WTC11 (cell line): Measurements from ENCODE around the gene WWOX. TPM values are rescaled to one million over a fixed set of nuclear protein-coding genes. Genes with fewer than 3 reads are reported as not detected.
A peak's percentile ranks its signal among the peaks of the same experiment; 100 is the strongest.

ENCODE experiments used
- ATAC-seq: fragments of 200-7000 bp; cut with Tn5 transposase; 2 replicates; pipeline ENCODE4 v1.10.0; 2021; ENCODE audit warnings: mild to moderate bottlenecking, moderate library complexity
- CTCF ChIA-PET: fragments of 300-600 bp; sonication (Branson Sonifier 250); formaldehyde crosslinking; loops from one replicate; lab custom pipeline; 2021; ENCODE audit warnings: antibody characterized with exemption; lab: Charles Lee
- POLR2A ChIA-PET: fragments of 350-600 bp; sonication (Branson Sonifier 250); formaldehyde crosslinking; loops from one replicate; lab custom pipeline; 2021; ENCODE audit warnings: antibody characterized with exemption; lab: Charles Lee
- DNase-seq: peaks from one replicate; pipeline ENCODE4 v3.0.0; 2021; ENCODE audit warnings: low spot score
- H3K27ac Mint-ChIP-seq: 2 replicates; pipeline ENCODE4 v1.8.0; 2021; ENCODE audit warnings: mixed read lengths
- H3K27me3 Mint-ChIP-seq: 2 replicates; pipeline ENCODE4 v1.8.0; 2021; ENCODE audit warnings: low read depth, mild to moderate bottlenecking, moderate library complexity, mixed read lengths
- H3K36me3 Mint-ChIP-seq: 2 replicates; pipeline ENCODE4 v1.8.0; 2021; ENCODE audit warnings: mixed read lengths
- H3K4me1 Mint-ChIP-seq: 2 replicates; pipeline ENCODE4 v1.8.0; 2022; ENCODE audit warnings: mixed read lengths
- H3K4me3 Mint-ChIP-seq: 2 replicates; pipeline ENCODE4 v1.8.0; 2021; ENCODE audit warnings: mild to moderate bottlenecking, moderate library complexity, mixed read lengths
- H3K9me3 Mint-ChIP-seq: 2 replicates; pipeline ENCODE4 v1.8.0; 2021; ENCODE audit warnings: mixed read lengths
- CBFB ChIP-seq: sonication (generic); formaldehyde crosslinking; IDR thresholded peaks from 2 replicates; pipeline ENCODE4 v1.8.1; 2022; ENCODE audit warnings: mild to moderate bottlenecking, low read depth, missing genetic modification reagents
- ETV6 ChIP-seq: sonication (generic); formaldehyde crosslinking; IDR thresholded peaks from 2 replicates; pipeline ENCODE4 v1.8.1; 2022; ENCODE audit warnings: mild to moderate bottlenecking, missing genetic modification reagents
- FOXK1 ChIP-seq: sonication (generic); formaldehyde crosslinking; IDR thresholded peaks from 2 replicates; pipeline ENCODE4 v1.8.0; 2022; ENCODE audit warnings: mild to moderate bottlenecking, moderate library complexity, missing genetic modification reagents
- FOXP1 ChIP-seq: sonication (generic); formaldehyde crosslinking; IDR thresholded peaks from 2 replicates; pipeline ENCODE4 v1.8.0; 2022; ENCODE audit warnings: missing genetic modification reagents, mild to moderate bottlenecking, moderate library complexity, borderline replicate concordance
- GABPB1 ChIP-seq: sonication (generic); formaldehyde crosslinking; IDR thresholded peaks from 2 replicates; pipeline ENCODE4 v1.8.1; 2023; ENCODE audit warnings: mild to moderate bottlenecking, missing genetic modification reagents
- GRHL2 ChIP-seq: fragments of 250-450 bp; sonication (Bioruptor Pico); IDR thresholded peaks from 2 replicates; pipeline ENCODE4 v1.8.0; 2022; ENCODE audit warnings: mild to moderate bottlenecking, moderate library complexity; ENCODE audit not compliant: insufficient replicate concordance, severe bottlenecking
- HMGA2 ChIP-seq: fragments of 250-450 bp; sonication (Bioruptor Pico); IDR thresholded peaks from 2 replicates; pipeline ENCODE4 v1.4.0; 2021; ENCODE audit warnings: mild to moderate bottlenecking, moderate library complexity
- IRF2 ChIP-seq: sonication (generic); formaldehyde crosslinking; IDR thresholded peaks from 2 replicates; pipeline ENCODE4 v1.8.0; 2022; ENCODE audit warnings: low read depth, missing genetic modification reagents, borderline replicate concordance
- JUN ChIP-seq: sonication (generic); formaldehyde crosslinking; IDR thresholded peaks from 2 replicates; pipeline ENCODE4 v1.8.0; 2023; ENCODE audit warnings: mild to moderate bottlenecking, missing genetic modification reagents
- KAT7 ChIP-seq: sonication (generic); formaldehyde crosslinking; IDR thresholded peaks from 2 replicates; pipeline ENCODE4 v1.8.1; 2023; ENCODE audit warnings: missing genetic modification reagents, mild to moderate bottlenecking, borderline replicate concordance
- NFE2L1 ChIP-seq: sonication (generic); formaldehyde crosslinking; IDR thresholded peaks from 2 replicates; pipeline ENCODE4 v1.8.1; 2023; ENCODE audit warnings: missing genetic modification reagents
- PRRX2 ChIP-seq: fragments of 250-450 bp; sonication (Bioruptor Pico); IDR thresholded peaks from 2 replicates; pipeline ENCODE4 v1.8.0; 2021; ENCODE audit warnings: mild to moderate bottlenecking
- RELA ChIP-seq: sonication (generic); formaldehyde crosslinking; IDR thresholded peaks from 2 replicates; pipeline ENCODE4 v1.8.1; 2022; ENCODE audit warnings: missing genetic modification reagents, mild to moderate bottlenecking, borderline replicate concordance
- TP53 ChIP-seq: sonication (generic); formaldehyde crosslinking; IDR thresholded peaks from 2 replicates; pipeline ENCODE4 v1.8.1; 2023; ENCODE audit warnings: mild to moderate bottlenecking, missing genetic modification reagents
- ZNF512 ChIP-seq: sonication (generic); formaldehyde crosslinking; IDR thresholded peaks from 2 replicates; pipeline ENCODE4 v1.8.1; 2022; ENCODE audit warnings: missing genetic modification reagents, borderline replicate concordance
- total RNA-seq: library from RNA; stranded (reverse); gene quantifications from 3 replicates; pipeline ENCODE4 v1.2.3, GENCODE V29; 2021
- TF ChIP-seq, protein P1 (sequence below): sonication (generic); formaldehyde crosslinking; IDR thresholded peaks from 2 replicates; pipeline ENCODE4 v1.8.1; 2023; ENCODE audit warnings: mild to moderate bottlenecking, missing genetic modification reagents
- TF ChIP-seq, protein P2 (sequence below): fragments of 250-450 bp; sonication (Bioruptor Pico); conservative IDR thresholded peaks from 2 replicates; pipeline ENCODE4 v1.9.0; 2021; ENCODE audit warnings: mild to moderate bottlenecking
- TF ChIP-seq, protein P3 (sequence below): sonication (generic); formaldehyde crosslinking; IDR thresholded peaks from 2 replicates; pipeline ENCODE4 v1.8.0; 2022; ENCODE audit warnings: mild to moderate bottlenecking, missing genetic modification reagents
- TF ChIP-seq, protein P4 (sequence below): sonication (generic); formaldehyde crosslinking; IDR thresholded peaks from 2 replicates; pipeline ENCODE4 v1.8.0; 2022; ENCODE audit warnings: mild to moderate bottlenecking, missing genetic modification reagents
- TF ChIP-seq, protein P5 (sequence below): sonication (generic); formaldehyde crosslinking; IDR thresholded peaks from 2 replicates; pipeline ENCODE4 v1.8.0; 2023; ENCODE audit warnings: missing genetic modification reagents, mild to moderate bottlenecking, borderline replicate concordance

The WWOX gene
- total RNA-seq, 1 experiment from 2014 or later = 15.7 TPM

GRCh38 chr16:78889346-78889745, 789.9 kb downstream of the WWOX start:
- Mint-ChIP-seq H3K27me3 (no peaks in the 10 kb centered on the region), H3K4me1 (peaks cover 40% of the 10 kb centered on the region), H3K36me3 (no peaks in the 10 kb centered on the region), H3K27ac (no peak overlapping the region), H3K4me3 (no peak overlapping the region), H3K9me3 (no peaks in the 10 kb centered on the region)
- ChIA-PET POLR2A (no interaction called here), CTCF (interaction anchor here (2.1 kb wide), 1 partner anchor 13 kb away, joined by 6 read pairs; no protein-coding TSS in a partner anchor)
- no peak for DNase-seq
- ATAC-seq = no peak
- TF ChIP-seq ZNF512 (CRISPR knock-in tag) (no peak), GRHL2 (CRISPR knock-in tag) (no peak), PRRX2 (CRISPR knock-in tag) (no peak), HMGA2 (CRISPR knock-in tag) (no peak), JUN (no peak), FOXK1 (CRISPR knock-in tag) (no peak), FOXP1 (CRISPR knock-in tag) (no peak), KAT7 (CRISPR knock-in tag) (no peak), TP53 (CRISPR knock-in tag) (no peak)
- TF ChIP-seq, protein P1, sequence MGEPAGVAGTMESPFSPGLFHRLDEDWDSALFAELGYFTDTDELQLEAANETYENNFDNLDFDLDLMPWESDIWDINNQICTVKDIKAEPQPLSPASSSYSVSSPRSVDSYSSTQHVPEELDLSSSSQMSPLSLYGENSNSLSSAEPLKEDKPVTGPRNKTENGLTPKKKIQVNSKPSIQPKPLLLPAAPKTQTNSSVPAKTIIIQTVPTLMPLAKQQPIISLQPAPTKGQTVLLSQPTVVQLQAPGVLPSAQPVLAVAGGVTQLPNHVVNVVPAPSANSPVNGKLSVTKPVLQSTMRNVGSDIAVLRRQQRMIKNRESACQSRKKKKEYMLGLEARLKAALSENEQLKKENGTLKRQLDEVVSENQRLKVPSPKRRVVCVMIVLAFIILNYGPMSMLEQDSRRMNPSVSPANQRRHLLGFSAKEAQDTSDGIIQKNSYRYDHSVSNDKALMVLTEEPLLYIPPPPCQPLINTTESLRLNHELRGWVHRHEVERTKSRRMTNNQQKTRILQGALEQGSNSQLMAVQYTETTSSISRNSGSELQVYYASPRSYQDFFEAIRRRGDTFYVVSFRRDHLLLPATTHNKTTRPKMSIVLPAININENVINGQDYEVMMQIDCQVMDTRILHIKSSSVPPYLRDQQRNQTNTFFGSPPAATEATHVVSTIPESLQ (CRISPR knock-in tag) = no peak
- TF ChIP-seq, protein P2, sequence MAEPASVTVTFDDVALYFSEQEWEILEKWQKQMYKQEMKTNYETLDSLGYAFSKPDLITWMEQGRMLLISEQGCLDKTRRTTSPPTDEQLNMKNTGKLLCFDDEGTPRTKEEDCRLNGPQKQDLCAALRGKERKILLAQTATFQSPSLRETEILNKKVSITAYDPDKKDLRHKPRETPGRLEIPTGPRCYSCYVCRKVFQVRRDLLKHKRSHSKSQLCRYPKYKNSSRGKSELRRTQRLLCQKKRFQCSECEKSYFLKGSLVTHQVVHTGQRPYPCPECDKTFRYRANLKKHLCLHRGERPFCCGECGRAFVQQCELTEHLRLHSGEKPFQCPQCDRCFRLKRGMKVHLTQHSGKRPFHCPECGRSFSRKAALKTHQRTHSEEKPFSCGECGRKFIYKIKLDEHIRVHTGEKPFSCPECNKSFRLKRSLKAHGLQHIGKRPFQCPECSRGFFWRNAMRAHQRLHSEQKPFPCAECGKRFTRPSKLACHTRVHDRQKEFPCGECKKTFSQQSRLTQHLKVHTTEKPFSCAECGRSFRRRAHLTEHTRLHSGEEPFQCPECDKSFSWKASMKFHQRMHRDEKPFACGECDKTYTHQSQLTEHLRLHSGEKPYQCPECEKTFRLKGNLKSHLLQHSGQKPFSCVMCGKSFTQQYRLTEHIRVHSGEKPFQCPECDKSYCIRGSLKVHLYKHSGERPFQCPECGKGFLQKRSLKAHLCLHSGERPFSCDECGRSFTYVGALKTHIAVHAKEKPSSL = no peak
- TF ChIP-seq, protein P3, sequence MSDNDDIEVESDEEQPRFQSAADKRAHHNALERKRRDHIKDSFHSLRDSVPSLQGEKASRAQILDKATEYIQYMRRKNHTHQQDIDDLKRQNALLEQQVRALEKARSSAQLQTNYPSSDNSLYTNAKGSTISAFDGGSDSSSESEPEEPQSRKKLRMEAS (CRISPR knock-in tag) = no peak
- TF ChIP-seq, protein P4, sequence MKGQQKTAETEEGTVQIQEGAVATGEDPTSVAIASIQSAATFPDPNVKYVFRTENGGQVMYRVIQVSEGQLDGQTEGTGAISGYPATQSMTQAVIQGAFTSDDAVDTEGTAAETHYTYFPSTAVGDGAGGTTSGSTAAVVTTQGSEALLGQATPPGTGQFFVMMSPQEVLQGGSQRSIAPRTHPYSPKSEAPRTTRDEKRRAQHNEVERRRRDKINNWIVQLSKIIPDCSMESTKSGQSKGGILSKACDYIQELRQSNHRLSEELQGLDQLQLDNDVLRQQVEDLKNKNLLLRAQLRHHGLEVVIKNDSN (CRISPR knock-in tag) = no peak

DNA sequence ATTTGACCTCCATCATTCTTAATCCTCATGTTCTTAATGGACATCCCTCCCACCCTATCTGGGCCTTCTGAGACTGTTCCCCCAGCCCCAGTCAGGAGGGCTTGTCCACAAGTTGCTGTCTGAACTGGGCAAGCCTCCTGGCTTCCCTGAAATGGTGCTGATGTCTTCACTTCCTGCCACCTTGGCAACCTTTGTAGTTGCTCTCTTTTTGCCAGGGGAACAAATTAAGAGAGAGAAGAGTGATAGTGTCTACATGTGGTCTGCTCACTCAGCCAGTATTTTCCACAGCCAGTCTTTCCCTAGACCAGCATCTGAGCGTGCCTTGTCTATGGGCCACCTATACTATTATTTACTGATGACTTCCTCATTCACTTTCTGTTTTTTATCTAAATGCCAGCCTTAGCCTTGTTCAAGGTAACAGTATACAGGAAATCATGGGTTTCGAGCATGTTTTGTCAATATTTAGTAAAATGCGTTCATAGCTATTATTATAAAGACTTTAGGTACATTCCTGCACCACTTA, 791.0 kb downstream of the WWOX start:
- TF ChIP-seq, protein P5, sequence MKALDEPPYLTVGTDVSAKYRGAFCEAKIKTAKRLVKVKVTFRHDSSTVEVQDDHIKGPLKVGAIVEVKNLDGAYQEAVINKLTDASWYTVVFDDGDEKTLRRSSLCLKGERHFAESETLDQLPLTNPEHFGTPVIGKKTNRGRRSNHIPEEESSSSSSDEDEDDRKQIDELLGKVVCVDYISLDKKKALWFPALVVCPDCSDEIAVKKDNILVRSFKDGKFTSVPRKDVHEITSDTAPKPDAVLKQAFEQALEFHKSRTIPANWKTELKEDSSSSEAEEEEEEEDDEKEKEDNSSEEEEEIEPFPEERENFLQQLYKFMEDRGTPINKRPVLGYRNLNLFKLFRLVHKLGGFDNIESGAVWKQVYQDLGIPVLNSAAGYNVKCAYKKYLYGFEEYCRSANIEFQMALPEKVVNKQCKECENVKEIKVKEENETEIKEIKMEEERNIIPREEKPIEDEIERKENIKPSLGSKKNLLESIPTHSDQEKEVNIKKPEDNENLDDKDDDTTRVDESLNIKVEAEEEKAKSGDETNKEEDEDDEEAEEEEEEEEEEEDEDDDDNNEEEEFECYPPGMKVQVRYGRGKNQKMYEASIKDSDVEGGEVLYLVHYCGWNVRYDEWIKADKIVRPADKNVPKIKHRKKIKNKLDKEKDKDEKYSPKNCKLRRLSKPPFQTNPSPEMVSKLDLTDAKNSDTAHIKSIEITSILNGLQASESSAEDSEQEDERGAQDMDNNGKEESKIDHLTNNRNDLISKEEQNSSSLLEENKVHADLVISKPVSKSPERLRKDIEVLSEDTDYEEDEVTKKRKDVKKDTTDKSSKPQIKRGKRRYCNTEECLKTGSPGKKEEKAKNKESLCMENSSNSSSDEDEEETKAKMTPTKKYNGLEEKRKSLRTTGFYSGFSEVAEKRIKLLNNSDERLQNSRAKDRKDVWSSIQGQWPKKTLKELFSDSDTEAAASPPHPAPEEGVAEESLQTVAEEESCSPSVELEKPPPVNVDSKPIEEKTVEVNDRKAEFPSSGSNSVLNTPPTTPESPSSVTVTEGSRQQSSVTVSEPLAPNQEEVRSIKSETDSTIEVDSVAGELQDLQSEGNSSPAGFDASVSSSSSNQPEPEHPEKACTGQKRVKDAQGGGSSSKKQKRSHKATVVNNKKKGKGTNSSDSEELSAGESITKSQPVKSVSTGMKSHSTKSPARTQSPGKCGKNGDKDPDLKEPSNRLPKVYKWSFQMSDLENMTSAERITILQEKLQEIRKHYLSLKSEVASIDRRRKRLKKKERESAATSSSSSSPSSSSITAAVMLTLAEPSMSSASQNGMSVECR = no peak
- TF ChIP-seq GABPB1 (CRISPR knock-in tag) (no peak), CBFB (CRISPR knock-in tag) (no peak), FOXK1 (CRISPR knock-in tag) (no peak), RELA (no peak), NFE2L1 (no peak), IRF2 (CRISPR knock-in tag) (no peak), ETV6 (CRISPR knock-in tag) (no peak)
- no peak overlapping the region for H3K4me3 Mint-ChIP-seq
- POLR2A ChIA-PET = no interaction called here
- H3K27me3 Mint-ChIP-seq = no peaks in the 10 kb centered on the region
- H3K36me3 Mint-ChIP-seq = no peaks in the 10 kb centered on the region
- CTCF ChIA-PET = no interaction called here
- H3K4me1 Mint-ChIP-seq = peaks cover 42% of the 10 kb centered on the region
- H3K9me3 Mint-ChIP-seq = no peaks in the 10 kb centered on the region
- ATAC-seq (no peak), DNase-seq (no peak)
- H3K27ac Mint-ChIP-seq = peak overlapping the region; percentile 1; the same call in 1 of the 2 replicates
